Neural crest cell (in vitro differentiated cells): Measurements from ENCODE around the gene CTPS2. TPM values are rescaled to one million over a fixed set of nuclear protein-coding genes. Genes with fewer than 3 reads are reported as not detected.
"Not testable (repeated sequence)": the region's sequence is repeated elsewhere in the genome, so short reads cannot be mapped to it uniquely, and the experiment has no call there.

Experiments used
- DNase-seq: peaks from one replicate; pipeline ENCODE4 v3.0.0; 2021; ENCODE audit warnings: low read depth, mixed read lengths, low spot score
- H3K27ac Mint-ChIP-seq: one replicate; pipeline ENCODE4 v1.8.0; 2021; ENCODE audit warnings: mild to moderate bottlenecking, mixed read lengths; ENCODE audit not compliant: unreplicated experiment
- H3K27me3 Mint-ChIP-seq: 2 replicates; pipeline ENCODE4 v1.8.0; 2021; ENCODE audit warnings: low read depth, mild to moderate bottlenecking, mixed read lengths
- H3K36me3 Mint-ChIP-seq: 2 replicates; pipeline ENCODE4 v1.8.0; 2021; ENCODE audit warnings: low read depth, mild to moderate bottlenecking, mixed read lengths
- H3K4me1 Mint-ChIP-seq: 2 replicates; pipeline ENCODE4 v1.8.0; 2021; ENCODE audit warnings: mixed read lengths
- H3K4me3 Mint-ChIP-seq: one replicate; pipeline ENCODE4 v1.8.0; 2021; ENCODE audit warnings: mild to moderate bottlenecking, mixed read lengths
- H3K9me3 Mint-ChIP-seq: 2 replicates; pipeline ENCODE4 v1.8.0; 2021; ENCODE audit warnings: mixed read lengths
- CTCF ChIP-seq: fragments of 200-600 bp; sonication (generic); conservative IDR thresholded peaks from 2 replicates; pipeline ENCODE4 v1.5.0; 2021; ENCODE audit warnings: antibody characterized with exemption, mild to moderate bottlenecking
- total RNA-seq: library from RNA; stranded (reverse); gene quantifications from 2 replicates; pipeline ENCODE4 v1.2.1, GENCODE V29; 2021

Gene CTPS2
- total RNA-seq, 1 donor from 2014 or later, result 67.5 TPM

GRCh38 chrX:16603822-16604221 is 108.6 kb downstream of the CTPS2 start:
- Mint-ChIP-seq H3K27me3 (no peaks in the 10 kb centered on the region), H3K36me3 (peaks cover 34% of the 10 kb centered on the region), H3K4me3 (no peak overlapping the region), H3K27ac (no peak overlapping the region), H3K4me1 (no peaks in the 10 kb centered on the region), H3K9me3 (no peaks in the 10 kb centered on the region)
- no peak for DNase-seq
- TF ChIP-seq CTCF, result no peak

GRCh38 chrX:16603235-16603634 is 109.2 kb downstream of the CTPS2 start:
- not testable (repeated sequence) for H3K27me3 Mint-ChIP-seq, H3K27ac Mint-ChIP-seq, H3K4me3 Mint-ChIP-seq, H3K9me3 Mint-ChIP-seq, H3K4me1 Mint-ChIP-seq, DNase-seq
- peaks cover 34% of the 10 kb centered on the region for H3K36me3 Mint-ChIP-seq

GRCh38 chrX:16601885-16602284 is 110.6 kb downstream of the CTPS2 start:
- Mint-ChIP-seq H3K27ac (no peak overlapping the region), H3K4me1 (no peaks in the 10 kb centered on the region), H3K27me3 (no peaks in the 10 kb centered on the region), H3K9me3 (no peaks in the 10 kb centered on the region), H3K36me3 (peaks cover 42% of the 10 kb centered on the region), H3K4me3 (no peak overlapping the region)
- no peak for DNase-seq
- no peak for TF ChIP-seq CTCF

- TF ChIP-seq CTCF, result no peak
- H3K4me1 Mint-ChIP-seq, result no peaks in the 10 kb centered on the region
- no peaks in the 10 kb centered on the region for H3K27me3 Mint-ChIP-seq
- H3K27ac Mint-ChIP-seq, result peak overlapping the region; percentile 30
- no peak for DNase-seq
- H3K4me3 Mint-ChIP-seq, result no peak overlapping the region
- H3K36me3 Mint-ChIP-seq, result peaks cover 58% of the 10 kb centered on the region
- peaks cover 9% of the 10 kb centered on the region for H3K9me3 Mint-ChIP-seq
Measured at GRCh38 chrX:16594490-16594889, 118.0 kb downstream of the CTPS2 start.

- no peaks in the 10 kb centered on the region for H3K4me1 Mint-ChIP-seq
- peaks cover 9% of the 10 kb centered on the region for H3K9me3 Mint-ChIP-seq
- no peak for DNase-seq
- no peak overlapping the region for H3K27ac Mint-ChIP-seq
- no peak for TF ChIP-seq CTCF
- H3K27me3 Mint-ChIP-seq, result no peaks in the 10 kb centered on the region
- no peak overlapping the region for H3K4me3 Mint-ChIP-seq
- peaks cover 61% of the 10 kb centered on the region for H3K36me3 Mint-ChIP-seq
Measured at GRCh38 chrX:16593801-16594200, 118.7 kb downstream of the CTPS2 start.

GRCh38 chrX:16592194-16592770 is 120.2 kb downstream of the CTPS2 start:
- H3K9me3 Mint-ChIP-seq, result peaks cover 9% of the 10 kb centered on the region
- TF ChIP-seq CTCF, result no peak
- no peaks in the 10 kb centered on the region for H3K27me3 Mint-ChIP-seq
- no peak overlapping the region for H3K27ac Mint-ChIP-seq
- peaks cover 65% of the 10 kb centered on the region for H3K36me3 Mint-ChIP-seq
- DNase-seq, result no peak
- no peaks in the 10 kb centered on the region for H3K4me1 Mint-ChIP-seq
- H3K4me3 Mint-ChIP-seq, result no peak overlapping the region
